OCI-LY3 (cell line): ENCODE results near the gene KCTD16.

Experiments used
- H2AFZ ChIP-seq: fragments of 200-600, 300-600 bp; shearing (Covaris generic); 2 replicates; pipeline ENCODE4 v1.6.0; 2014; ENCODE audit warnings: antibody characterized with exemption, low read depth, low read length
- H3K27ac ChIP-seq: fragments of 200-600, 300-600 bp; sonication (generic); 2 replicates; pipeline ENCODE4 v1.5.1; 2014; ENCODE audit warnings: mild to moderate bottlenecking, low read length, moderate library complexity, mixed read lengths
- H3K27me3 ChIP-seq: fragments of 200-600, 300-600 bp; sonication (generic); 2 replicates; pipeline ENCODE4 v1.6.1; 2014; ENCODE audit warnings: low read depth, low read length, mixed read lengths
- H3K36me3 ChIP-seq: fragments of 200-600, 300-600 bp; sonication (generic); replicated peaks from 2 replicates; pipeline ENCODE3; 2014; ENCODE audit warnings: low read depth, low read length, mixed read lengths
- H3K4me1 ChIP-seq: fragments of 300-600, 200-600 bp; sonication (generic); 2 replicates; pipeline ENCODE4 v1.6.1; 2014; ENCODE audit warnings: low read length, mixed read lengths
- H3K4me2 ChIP-seq: fragments of 200-600, 300-600 bp; sonication (generic); 2 replicates; pipeline ENCODE4 v1.6.1; 2014; ENCODE audit warnings: low read length, mixed read lengths
- H3K4me3 ChIP-seq: fragments of 300-600, 200-600 bp; sonication (generic); 2 replicates; pipeline ENCODE4 v1.5.1; 2014; ENCODE audit warnings: antibody characterized with exemption, mild to moderate bottlenecking, low read length, moderate library complexity
- H3K79me2 ChIP-seq: fragments of 300-600, 200-600 bp; shearing (Covaris generic); 2 replicates; pipeline ENCODE4 v1.6.1; 2014; ENCODE audit warnings: mild to moderate bottlenecking, low read length, mixed read lengths
- H3K9ac ChIP-seq: fragments of 300-600, 200-600 bp; shearing (Covaris generic); 2 replicates; pipeline ENCODE4 v1.6.0; 2014; ENCODE audit warnings: mild to moderate bottlenecking, low read length, moderate library complexity
- H3K9me3 ChIP-seq: fragments of 200-600, 300-600 bp; shearing (Covaris generic); 2 replicates; pipeline ENCODE4 v1.6.1; 2014; ENCODE audit warnings: low read length, mixed read lengths; ENCODE audit not compliant: insufficient read depth
- H4K20me1 ChIP-seq: fragments of 200-600, 300-600 bp; sonication (generic); 2 replicates; pipeline ENCODE4 v1.6.1; 2016; ENCODE audit warnings: low read length, mixed read lengths; ENCODE audit not compliant: insufficient read depth
- CTCF ChIP-seq: fragments of 200-600, 300-600 bp; sonication (generic); IDR thresholded peaks from 2 replicates; pipeline ENCODE4 v1.5.1; 2014; ENCODE audit warnings: antibody characterized with exemption, low read length, low read depth
- EZH2phosphoT487 ChIP-seq: fragments of 200-600 bp; shearing (Covaris generic); IDR thresholded peaks from 2 replicates; pipeline ENCODE4 v1.6.1; 2018; ENCODE audit warnings: antibody characterized with exemption, mixed run types, low read depth

The KCTD16 gene

GRCh38 chr5:144448457-144448856 lies 277.8 kb downstream of the KCTD16 start:
- Histone ChIP-seq H3K9ac (no peak overlapping the region), H3K4me2 (no peak overlapping the region), H3K4me1 (no peaks in the 10 kb centered on the region), H4K20me1 (no peaks in the 10 kb centered on the region), H3K36me3 (no peaks in the 10 kb centered on the region), H3K9me3 (no peaks in the 10 kb centered on the region), H3K27ac (no peak overlapping the region), H3K27me3 (no peaks in the 10 kb centered on the region), H3K79me2 (no peaks in the 10 kb centered on the region), H3K4me3 (no peak overlapping the region), H2AFZ (no peak overlapping the region)
- TF ChIP-seq CTCF (no peak), EZH2phosphoT487 (no peak)

GRCh38 chr5:144451187-144451973 lies 280.7 kb downstream of the KCTD16 start:
- Histone ChIP-seq H3K4me3 (no peak overlapping the region), H2AFZ (no peak overlapping the region), H4K20me1 (no peaks in the 10 kb centered on the region), H3K27me3 (no peaks in the 10 kb centered on the region), H3K4me1 (no peaks in the 10 kb centered on the region), H3K9me3 (no peaks in the 10 kb centered on the region), H3K27ac (no peak overlapping the region), H3K9ac (no peak overlapping the region), H3K4me2 (no peak overlapping the region), H3K79me2 (no peaks in the 10 kb centered on the region), H3K36me3 (no peaks in the 10 kb centered on the region)
- no peak for TF ChIP-seq EZH2phosphoT487
- no peak for TF ChIP-seq CTCF

- Histone ChIP-seq H3K9me3 (no peaks in the 10 kb centered on the region), H3K4me2 (no peak overlapping the region), H3K79me2 (no peaks in the 10 kb centered on the region), H3K9ac (no peak overlapping the region), H3K27me3 (no peaks in the 10 kb centered on the region), H3K4me3 (no peak overlapping the region), H4K20me1 (no peaks in the 10 kb centered on the region), H2AFZ (no peak overlapping the region), H3K27ac (no peak overlapping the region), H3K4me1 (no peaks in the 10 kb centered on the region), H3K36me3 (no peaks in the 10 kb centered on the region)
- TF ChIP-seq EZH2phosphoT487 (no peak), CTCF (no peak)
These were observed 283.1 kb downstream of the KCTD16 start for GRCh38 chr5:144453753-144454152.

- Histone ChIP-seq H3K9me3 (no peaks in the 10 kb centered on the region), H3K9ac (no peak overlapping the region), H3K79me2 (no peaks in the 10 kb centered on the region), H2AFZ (no peak overlapping the region), H4K20me1 (no peaks in the 10 kb centered on the region), H3K27ac (no peak overlapping the region), H3K4me3 (no peak overlapping the region), H3K4me2 (no peak overlapping the region), H3K27me3 (no peaks in the 10 kb centered on the region), H3K36me3 (no peaks in the 10 kb centered on the region), H3K4me1 (no peaks in the 10 kb centered on the region)
- TF ChIP-seq CTCF: no peak
- no peak for TF ChIP-seq EZH2phosphoT487
These were observed 286.5 kb downstream of the KCTD16 start for GRCh38 chr5:144457160-144457559.
